IMR-90 (cell line): ENCODE results near the gene ATP6AP1. TPM values are rescaled to one million over a fixed set of nuclear protein-coding genes. Genes with fewer than 3 reads are reported as not detected.

Experiments used
- ATAC-seq: fragments of 200-7000 bp; cut with Tn5 transposase; 2 replicates; pipeline ENCODE4 v1.9.1; 2020; ENCODE audit warnings: low read depth, mild to moderate bottlenecking, moderate library complexity
- BruUV-seq: library from RNA; stranded (reverse); fragments of 400-500 nt; replicated peaks from 2 replicates; lab custom pipeline; 2021; lab: Mats Ljungman, UMichigan
- CTCF ChIA-PET: fragments of 300-600 bp; formaldehyde crosslinking; extraction: SDS; loops from one replicate; lab custom pipeline; 2021; ENCODE audit warnings: antibody characterized with exemption; lab: Yijun Ruan, JAX
- POLR2A ChIA-PET: fragments of 300-600 bp; sonication (Branson Sonifier 250); formaldehyde crosslinking; loops from one replicate; lab custom pipeline; 2022; ENCODE audit warnings: antibody characterized with exemption; ENCODE audit not compliant: unreplicated experiment; lab: Charles Lee
- DNase-seq: peaks from one replicate; pipeline ENCODE4 v3.0.0; 2013
- H2AFZ ChIP-seq: replicated peaks from 2 replicates; pipeline ENCODE3; 2013; ENCODE audit warnings: low read length, mild to moderate bottlenecking; ENCODE audit not compliant: poor library complexity
- H2AK5ac ChIP-seq: 2 replicates; pipeline ENCODE4 v1.6.1; 2013; ENCODE audit warnings: low read depth, low read length, inconsistent platforms
- H2AK9ac ChIP-seq: replicated peaks from 2 replicates; pipeline ENCODE3; 2013; ENCODE audit warnings: mild to moderate bottlenecking, low read depth, low read length, moderate library complexity; ENCODE audit not compliant: poor library complexity
- H2BK120ac ChIP-seq: 2 replicates; pipeline ENCODE4 v1.6.1; 2013; ENCODE audit warnings: low read depth, low read length, inconsistent platforms
- H2BK15ac ChIP-seq: 3 replicates; pipeline ENCODE4 v1.6.1; 2013; ENCODE audit warnings: low read depth, low read length, inconsistent platforms
- H2BK20ac ChIP-seq: 2 replicates; pipeline ENCODE4 v1.6.1; 2013; ENCODE audit warnings: low read depth, mild to moderate bottlenecking, inconsistent platforms, low read length, moderate library complexity
- H2BK5ac ChIP-seq: 2 replicates; pipeline ENCODE4 v1.6.1; 2013; ENCODE audit warnings: mild to moderate bottlenecking, low read depth, low read length, inconsistent platforms; ENCODE audit not compliant: poor library complexity, severe bottlenecking
- H3K14ac ChIP-seq: replicated peaks from 2 replicates; pipeline ENCODE4 v1.6.1; 2013; ENCODE audit warnings: low read depth, low read length, inconsistent platforms
- H3K18ac ChIP-seq: 2 replicates; pipeline ENCODE4 v1.6.1; 2013; ENCODE audit warnings: low read depth, low read length, control low read depth
- H3K23ac ChIP-seq: 2 replicates; pipeline ENCODE4 v1.6.1; 2013; ENCODE audit warnings: low read depth, low read length, inconsistent platforms
- H3K27ac ChIP-seq: 2 replicates; pipeline ENCODE4 v1.5.1; 2013; ENCODE audit warnings: mild to moderate bottlenecking, control low read depth, low read length; ENCODE audit not compliant: insufficient read depth
- H3K27me3 ChIP-seq: 2 replicates; pipeline ENCODE4 v1.6.1; 2013; ENCODE audit warnings: low read length; ENCODE audit not compliant: control insufficient read depth, insufficient read depth
- H3K36me3 ChIP-seq: 2 replicates; pipeline ENCODE4 v1.6.1; 2013; ENCODE audit warnings: low read length, mixed read lengths; ENCODE audit not compliant: control insufficient read depth, insufficient read depth
- H3K4ac ChIP-seq: 2 replicates; pipeline ENCODE4 v1.6.1; 2013; ENCODE audit warnings: low read depth, low read length, inconsistent platforms
- H3K4me1 ChIP-seq: 2 replicates; pipeline ENCODE4 v1.6.1; 2013; ENCODE audit warnings: low read length, mixed read lengths; ENCODE audit not compliant: control insufficient read depth, insufficient read depth
- H3K4me2 ChIP-seq: 2 replicates; pipeline ENCODE4 v1.6.1; 2013; ENCODE audit warnings: low read depth, mild to moderate bottlenecking, control low read depth, low read length, moderate library complexity
- H3K4me3 ChIP-seq: 2 replicates; pipeline ENCODE4 v1.5.1; 2013; ENCODE audit warnings: low read depth, mild to moderate bottlenecking, control low read depth, low read length, moderate library complexity; ENCODE audit not compliant: insufficient read depth
- H3K56ac ChIP-seq: 2 replicates; pipeline ENCODE4 v1.6.1; 2013; ENCODE audit warnings: low read length, inconsistent platforms; ENCODE audit not compliant: insufficient read depth; ENCODE audit errors: extremely low read depth
- H3K79me1 ChIP-seq, 2 experiments: 2 replicates each; pipeline ENCODE4 v1.6.1; 2013; ENCODE audit warnings: low read length in 2 of 2, inconsistent platforms in 1 of 2, low read depth in 1 of 2
- H3K9ac ChIP-seq: 2 replicates; pipeline ENCODE4 v1.6.1; 2013; ENCODE audit warnings: low read depth, low read length, control low read depth
- H3K9me1 ChIP-seq: 2 replicates; pipeline ENCODE4 v1.6.1; 2013; ENCODE audit warnings: low read length, inconsistent platforms; ENCODE audit not compliant: insufficient read depth
- H3K9me3 ChIP-seq: 2 replicates; pipeline ENCODE4 v1.6.1; 2013; ENCODE audit warnings: low read length; ENCODE audit not compliant: control insufficient read depth, insufficient read depth
- H4K20me1 ChIP-seq: 2 replicates; pipeline ENCODE4 v1.6.1; 2013; ENCODE audit warnings: low read length, inconsistent platforms; ENCODE audit not compliant: insufficient read depth
- H4K5ac ChIP-seq: 2 replicates; pipeline ENCODE4 v1.6.1; 2013; ENCODE audit warnings: mild to moderate bottlenecking, low read depth, low read length, control low read depth
- H4K8ac ChIP-seq, 2 experiments: 2 replicates each; pipeline ENCODE4 v1.6.1; 2013; ENCODE audit warnings: low read depth in 2 of 2, low read length in 2 of 2, control low read depth in 1 of 2, inconsistent platforms in 1 of 2
- H4K91ac ChIP-seq: 2 replicates; pipeline ENCODE4 v1.6.1; 2013; ENCODE audit warnings: low read depth, low read length, inconsistent platforms; ENCODE audit not compliant: insufficient read depth
- CEBPB ChIP-seq: IDR thresholded peaks from 2 replicates; pipeline ENCODE4 v1.6.1; 2012; ENCODE audit warnings: low read depth, low read length, improper control_type of control experiment
- WGBS, 2 experiments: methylation state at CpG; one replicate each; pipeline versions ENCODE4 v1.1.5 to v1.1.7; 2013; ENCODE audit warnings: missing lambda C conversion rate in 2 of 2; ENCODE audit not compliant: insufficient read length in 1 of 2; ENCODE audit errors: extremely low coverage in 2 of 2; 5-methylcytosine and 5-hydroxymethylcytosine counted together
- dilution Hi-C: fragments of 300-500 bp; cut with HindIII; formaldehyde crosslinking; loops from one replicate; pipeline ENCODE4 v1.14.3; 2018; ENCODE audit warnings: low sequenced_read_pairs; ENCODE audit not compliant: unreplicated experiment
- in situ Hi-C: fragments of 300-500 bp; cut with MboI; formaldehyde crosslinking; loops from 3 replicates; pipeline ENCODE4 v1.14.3; 2019; ENCODE audit warnings: low sequenced_read_pairs, inconsistent platforms, mixed read lengths
- intact Hi-C: fragments of 100-400 bp; cut with micrococcal nuclease; formaldehyde crosslinking; loops from 2 replicates; pipeline ENCODE4 v1.10.0; 2022
- polyA plus RNA-seq, 3 experiments: library from polyadenylated mRNA; depleted of rRNA; stranded (reverse); fragments of >200 nt; gene quantifications; 2 replicates each; pipeline ENCODE4 v1.2.3, GENCODE V29; 2012; ENCODE audit warnings: low replicate concordance in 1 of 3
- total RNA-seq: library from RNA; depleted of rRNA; stranded (reverse); fragments of >200 nt; gene quantifications from 2 replicates; pipeline ENCODE4 v1.2.3, GENCODE V29; 2012
- TF ChIP-seq, protein P1 (sequence below): fragments of 150-350 bp; IDR thresholded peaks from 2 replicates; pipeline ENCODE4 v1.6.1; 2017; ENCODE audit warnings: mild to moderate bottlenecking, antibody characterized with exemption, low read length, low read depth

ATP6AP1 gene
- total and polyA plus RNA-seq, 2 of the 4 experiments (the other 2 are of a cell fraction), result 13.8 to 96.7 TPM

DNA sequence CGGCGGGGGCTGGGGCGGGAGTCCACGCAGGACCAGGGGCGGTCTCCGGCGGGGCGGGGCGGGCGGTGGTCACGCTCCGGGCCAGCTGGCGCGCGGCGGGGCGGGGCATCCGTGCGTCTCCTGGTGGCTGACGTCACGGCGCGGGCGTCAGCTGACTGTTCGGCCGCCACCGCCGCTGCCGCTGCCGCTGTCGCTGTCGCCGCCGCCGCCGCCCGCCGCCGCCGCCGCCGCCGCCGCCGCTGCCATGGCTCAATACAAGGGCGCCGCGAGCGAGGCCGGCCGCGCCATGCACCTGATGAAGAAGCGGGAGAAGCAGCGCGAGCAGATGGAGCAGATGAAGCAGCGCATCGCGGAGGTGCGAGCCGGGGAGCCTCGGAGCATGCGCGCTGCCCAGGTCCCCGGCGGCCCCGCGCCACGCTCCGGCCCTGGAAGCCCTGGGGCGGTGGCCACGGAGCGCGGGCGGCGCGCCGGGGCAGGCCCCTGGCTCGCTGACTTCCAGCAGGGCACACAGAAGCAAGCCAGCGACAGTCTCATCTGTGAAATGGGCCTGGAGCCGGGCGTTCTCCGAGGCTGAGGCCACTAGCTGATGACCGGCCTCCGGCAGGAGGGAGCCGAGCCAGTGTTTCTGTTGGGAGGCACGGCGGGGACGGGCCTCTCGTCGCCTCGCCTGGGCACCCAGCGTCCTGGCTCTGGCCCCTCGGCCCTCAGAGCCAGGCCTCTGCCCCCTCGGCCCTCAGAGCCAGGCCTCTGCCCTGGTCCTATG lies 15.7 kb downstream of the ATP6AP1 start, which contains the start of gene FAM50A:
TSS of gene FAM50A (plus strand) at position 150 of the 763 bp plus-strand sequence. CDS start at position 245, 95 bp downstream.
- H3K9me3 ChIP-seq, result no peaks in the 10 kb centered on the region; the same call in 1 of the 2 replicates
- H2BK20ac ChIP-seq, result no peak within 1 kb of the TSS
- ChIA-PET CTCF (no interaction called here), POLR2A (no interaction called here)
- H3K9me1 ChIP-seq, result no peaks in the 10 kb centered on the region
- no peak within 1 kb of the TSS for H2BK120ac ChIP-seq
- peaks cover 0 to 27% of the 10 kb centered on the region in 2 experiments; a peak in 2 of 4 replicates for H3K79me1 ChIP-seq
- DNase-seq, result peak; percentile 42
- H4K20me1 ChIP-seq, result peaks cover under 1% of the 10 kb centered on the region
- peak within 1 kb of the TSS; percentile 95 for H3K4me2 ChIP-seq
- no peak within 1 kb of the TSS for H3K56ac ChIP-seq
- intact Hi-C loops, result loop anchor here (1.0 kb wide), 1 partner anchor 35 kb away; the partner anchor contains the start of gene DNASE1L1
- TF ChIP-seq, protein P1, sequence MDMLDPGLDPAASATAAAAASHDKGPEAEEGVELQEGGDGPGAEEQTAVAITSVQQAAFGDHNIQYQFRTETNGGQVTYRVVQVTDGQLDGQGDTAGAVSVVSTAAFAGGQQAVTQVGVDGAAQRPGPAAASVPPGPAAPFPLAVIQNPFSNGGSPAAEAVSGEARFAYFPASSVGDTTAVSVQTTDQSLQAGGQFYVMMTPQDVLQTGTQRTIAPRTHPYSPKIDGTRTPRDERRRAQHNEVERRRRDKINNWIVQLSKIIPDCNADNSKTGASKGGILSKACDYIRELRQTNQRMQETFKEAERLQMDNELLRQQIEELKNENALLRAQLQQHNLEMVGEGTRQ, result peak; percentile 49
- TF ChIP-seq CEBPB, result no peak
- H2BK15ac ChIP-seq, result no peak within 1 kb of the TSS
- H4K5ac ChIP-seq, result peak within 1 kb of the TSS; percentile 68
- H4K91ac ChIP-seq, result peak within 1 kb of the TSS; percentile 51
- no TSS peak for BruUV-seq
- H3K9ac ChIP-seq, result peak within 1 kb of the TSS; percentile 91
- peak within 1 kb of the TSS; percentile 82 for H3K23ac ChIP-seq
- H3K4me1 ChIP-seq, result peaks cover 8% of the 10 kb centered on the region; the same call in 1 of the 2 replicates
- peaks cover 51% of the 10 kb centered on the region for H3K36me3 ChIP-seq
- H2BK5ac ChIP-seq, result peak within 1 kb of the TSS; percentile 63
- H2AK9ac ChIP-seq, result peak within 1 kb of the TSS; percentile 97
- H2AFZ ChIP-seq, result peak within 1 kb of the TSS; percentile 91
- peak within 1 kb of the TSS; percentile 79 for H3K14ac ChIP-seq
- H3K27ac ChIP-seq, result peak within 1 kb of the TSS; percentile 90
- H3K4me3 ChIP-seq, result peak within 1 kb of the TSS; percentile 94
- peak within 1 kb of the TSS; percentile 91 for H2AK5ac ChIP-seq
- peak within 1 kb of the TSS; percentile 52 to 66; a peak in 2 of 4 replicates for H4K8ac ChIP-seq
- peak within 1 kb of the TSS; percentile 6; the same call in 1 of the 2 replicates for H3K18ac ChIP-seq
- ATAC-seq, result peak; percentile 91
- in situ Hi-C loops, result no loop called here
- peak within 1 kb of the TSS; percentile 80 for H3K4ac ChIP-seq
- WGBS, 2 experiments, result 27% methylated on average over 80 of the region's 94 CpGs; no CpG with 5 or more reads in 1 of the 2 experiments
- dilution Hi-C loops, result no loop called here
- H3K27me3 ChIP-seq, result no peaks in the 10 kb centered on the region
